ENCODE measurements around the gene SNAI1.
A peak's percentile ranks its signal among the peaks of the same experiment; 100 is the strongest.
"Not testable (repeated sequence)": the region's sequence is repeated elsewhere in the genome, so short reads cannot be mapped to it uniquely, and the experiment has no call there.

SNAI1 gene

GRCh38 chr20:49990271-49990720, 7.5 kb downstream of the SNAI1 start:
- DNase-seq (ENCODE audit: low spot score): no peak
- TF ChIP-seq CTCF (IDR thresholded peaks at IDR 0.05; ENCODE audit: extremely low read depth, missing control alignments): no peak

- DNase-seq (ENCODE audit: low spot score): no peak
- TF ChIP-seq CTCF (IDR thresholded peaks at IDR 0.05; ENCODE audit: extremely low read depth, missing control alignments): no peak
These were observed 10.5 kb downstream of the SNAI1 start for GRCh38 chr20:49993301-49993751.

- TF ChIP-seq CTCF (IDR thresholded peaks at IDR 0.05; ENCODE audit: extremely low read depth, missing control alignments): no peak
- no peak for DNase-seq (ENCODE audit: low spot score)
These were observed 12.8 kb downstream of the SNAI1 start for GRCh38 chr20:49995586-49995985.

GRCh38 chr20:49998478-49999188, 15.9 kb downstream of the SNAI1 start:
- DNase-seq (ENCODE audit: low spot score): not testable (repeated sequence)

- no peak for TF ChIP-seq CTCF (IDR thresholded peaks at IDR 0.05; ENCODE audit: extremely low read depth, missing control alignments)
- DNase-seq (ENCODE audit: low spot score): peak; percentile 65
These were observed 16.5 kb downstream of the SNAI1 start for GRCh38 chr20:49999329-49999728.

- DNase-seq (ENCODE audit: low spot score): not testable (repeated sequence)
These were observed 17.9 kb downstream of the SNAI1 start for GRCh38 chr20:50000548-50001222.

- DNase-seq (ENCODE audit: low spot score): no peak
- TF ChIP-seq CTCF (IDR thresholded peaks at IDR 0.05; ENCODE audit: extremely low read depth, missing control alignments): no peak
These were observed 19.1 kb downstream of the SNAI1 start for GRCh38 chr20:50001784-50002311.

- DNase-seq (ENCODE audit: low spot score): no peak
- no peak for TF ChIP-seq CTCF (IDR thresholded peaks at IDR 0.05; ENCODE audit: extremely low read depth, missing control alignments)
These were observed 20.5 kb downstream of the SNAI1 start for GRCh38 chr20:50003253-50003656.
